HuH-7.5 (cell line): ENCODE results near the gene POU6F1.
A peak's percentile ranks its signal among the peaks of the same experiment; 100 is the strongest.
"Not testable (repeated sequence)": the region's sequence is repeated elsewhere in the genome, so short reads cannot be mapped to it uniquely, and the experiment has no call there.

Experiments
- DNase-seq: peaks from one replicate; pipeline ENCODE4 v3.0.0; 2011; ENCODE audit warnings: low spot score

POU6F1 gene, protein sequence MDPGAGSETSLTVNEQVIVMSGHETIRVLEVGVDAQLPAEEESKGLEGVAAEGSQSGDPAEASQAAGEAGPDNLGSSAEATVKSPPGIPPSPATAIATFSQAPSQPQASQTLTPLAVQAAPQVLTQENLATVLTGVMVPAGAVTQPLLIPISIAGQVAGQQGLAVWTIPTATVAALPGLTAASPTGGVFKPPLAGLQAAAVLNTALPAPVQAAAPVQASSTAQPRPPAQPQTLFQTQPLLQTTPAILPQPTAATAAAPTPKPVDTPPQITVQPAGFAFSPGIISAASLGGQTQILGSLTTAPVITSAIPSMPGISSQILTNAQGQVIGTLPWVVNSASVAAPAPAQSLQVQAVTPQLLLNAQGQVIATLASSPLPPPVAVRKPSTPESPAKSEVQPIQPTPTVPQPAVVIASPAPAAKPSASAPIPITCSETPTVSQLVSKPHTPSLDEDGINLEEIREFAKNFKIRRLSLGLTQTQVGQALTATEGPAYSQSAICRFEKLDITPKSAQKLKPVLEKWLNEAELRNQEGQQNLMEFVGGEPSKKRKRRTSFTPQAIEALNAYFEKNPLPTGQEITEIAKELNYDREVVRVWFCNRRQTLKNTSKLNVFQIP

DNA sequence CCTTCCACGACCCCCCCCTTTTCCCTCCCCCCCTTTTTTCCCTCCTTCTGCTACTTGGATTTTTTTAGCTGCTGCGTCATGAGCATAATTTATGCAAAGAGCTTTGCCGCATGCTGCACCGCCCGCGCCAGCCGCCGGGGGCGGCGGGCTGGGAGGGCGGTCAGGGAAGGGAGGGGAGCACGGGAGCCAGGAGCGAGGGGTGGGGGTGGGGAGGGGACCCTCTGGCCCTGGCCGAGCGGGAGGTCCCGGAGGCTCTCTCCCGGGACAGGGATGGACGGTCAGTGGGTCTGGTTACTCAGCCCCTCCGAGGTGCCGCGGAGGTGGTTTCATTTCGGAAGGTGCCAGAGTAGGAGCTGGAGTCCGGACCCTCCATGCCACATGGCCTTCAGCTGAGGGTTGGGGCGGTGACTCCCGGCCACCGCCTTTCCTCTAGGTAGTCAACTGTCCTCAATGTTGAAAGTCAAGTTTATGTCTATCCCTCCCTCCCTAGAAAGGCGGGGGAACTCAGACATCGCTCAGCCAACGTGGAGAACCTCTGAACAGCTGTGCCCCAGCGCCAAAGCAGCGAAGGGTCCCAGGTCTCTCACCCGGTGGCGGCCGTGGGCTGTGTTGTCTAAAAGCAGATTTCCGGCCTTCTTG is at the start of gene POU6F1:
TSS of gene POU6F1 (minus strand) at position 95 of the 639 bp plus-strand sequence. CDS start 11,226 bp downstream, outside the sequence.
- peak; percentile 92 for DNase-seq

GRCh38 chr12:51265024-51265423 is 47.2 kb upstream of the POU6F1 start:
- DNase-seq: no peak

- no peak for DNase-seq
Measured at GRCh38 chr12:51264297-51264696, 46.4 kb upstream of the POU6F1 start.

DNA sequence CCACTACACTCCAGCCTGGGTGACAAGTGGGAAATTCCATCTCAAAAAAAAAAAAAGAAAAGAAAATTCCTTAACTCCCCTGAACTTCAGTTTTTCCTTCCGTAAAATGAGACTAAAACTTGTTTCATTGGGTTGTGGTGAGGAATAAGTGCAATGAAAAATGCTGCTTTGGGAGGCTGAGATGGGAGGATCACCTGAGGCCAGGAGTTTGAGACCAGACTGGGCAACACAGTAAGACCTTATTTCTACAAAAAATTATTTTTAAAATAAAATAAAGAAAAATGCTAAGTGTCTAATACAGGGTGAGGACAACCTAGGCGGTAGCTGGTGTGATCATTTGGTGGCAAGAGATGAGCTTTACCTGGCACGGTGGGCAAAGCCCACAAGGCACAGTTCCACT is 45.5 kb upstream of the POU6F1 start:
- DNase-seq: no peak

GRCh38 chr12:51262758-51263177 is 44.9 kb upstream of the POU6F1 start:
- no peak for DNase-seq

GRCh38 chr12:51259600-51259999 is 41.7 kb upstream of the POU6F1 start:
- DNase-seq: not testable (repeated sequence)

DNA sequence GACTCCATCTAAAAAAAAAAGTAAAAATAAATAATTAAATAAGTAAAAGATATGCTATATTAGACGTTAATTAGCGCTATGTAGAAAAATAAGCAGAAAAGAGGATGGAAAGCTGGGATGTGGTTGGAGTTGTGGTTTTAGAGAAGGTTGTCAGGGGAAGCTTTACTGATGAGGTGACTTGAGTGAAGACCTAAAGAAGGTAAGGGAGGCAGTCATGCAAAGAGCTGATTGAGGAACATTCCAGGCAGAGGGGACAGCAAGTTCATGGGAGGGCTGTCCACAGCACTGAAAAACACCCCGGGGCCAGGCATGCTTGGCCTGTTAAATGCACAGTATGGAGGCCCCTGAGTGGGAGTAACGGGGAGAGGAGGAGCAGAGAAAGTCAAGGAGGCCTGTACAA is 36.7 kb upstream of the POU6F1 start:
- DNase-seq: no peak

- no peak for DNase-seq
Measured at GRCh38 chr12:51253276-51253675, 35.4 kb upstream of the POU6F1 start.

DNA sequence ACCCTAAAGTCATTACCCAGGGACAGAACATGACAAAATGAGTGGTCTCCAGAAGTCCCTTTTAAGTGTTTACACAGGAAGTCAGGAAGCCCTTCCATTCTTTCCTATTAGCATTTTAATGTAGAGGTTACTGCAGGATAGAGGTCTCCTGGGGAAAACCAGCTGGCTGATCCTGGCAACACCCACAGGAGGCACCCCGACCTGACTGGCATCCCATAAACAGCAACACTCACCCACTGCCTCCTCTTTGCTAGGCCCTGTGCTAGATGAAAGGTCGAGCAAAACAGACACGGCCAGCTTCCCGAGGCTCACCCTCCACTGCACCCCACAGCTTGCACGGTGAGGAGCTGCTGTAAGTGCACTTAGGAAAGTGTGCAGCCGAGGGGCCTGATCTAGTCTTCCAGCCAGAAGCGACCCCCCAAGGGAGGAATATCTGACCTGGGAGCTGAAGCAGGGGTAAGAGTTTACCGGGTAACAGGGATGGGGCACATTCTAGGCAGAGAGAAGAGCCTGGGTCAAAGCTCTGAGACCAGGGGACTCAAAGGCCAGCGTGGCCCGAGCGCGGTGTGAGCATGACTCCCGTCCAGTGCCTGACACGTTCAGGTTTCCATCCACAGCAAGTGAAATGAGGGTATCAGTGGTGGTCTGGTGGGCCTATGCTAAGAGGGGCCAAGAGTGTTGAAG is 29.8 kb upstream of the POU6F1 start:
- no peak for DNase-seq

DNA sequence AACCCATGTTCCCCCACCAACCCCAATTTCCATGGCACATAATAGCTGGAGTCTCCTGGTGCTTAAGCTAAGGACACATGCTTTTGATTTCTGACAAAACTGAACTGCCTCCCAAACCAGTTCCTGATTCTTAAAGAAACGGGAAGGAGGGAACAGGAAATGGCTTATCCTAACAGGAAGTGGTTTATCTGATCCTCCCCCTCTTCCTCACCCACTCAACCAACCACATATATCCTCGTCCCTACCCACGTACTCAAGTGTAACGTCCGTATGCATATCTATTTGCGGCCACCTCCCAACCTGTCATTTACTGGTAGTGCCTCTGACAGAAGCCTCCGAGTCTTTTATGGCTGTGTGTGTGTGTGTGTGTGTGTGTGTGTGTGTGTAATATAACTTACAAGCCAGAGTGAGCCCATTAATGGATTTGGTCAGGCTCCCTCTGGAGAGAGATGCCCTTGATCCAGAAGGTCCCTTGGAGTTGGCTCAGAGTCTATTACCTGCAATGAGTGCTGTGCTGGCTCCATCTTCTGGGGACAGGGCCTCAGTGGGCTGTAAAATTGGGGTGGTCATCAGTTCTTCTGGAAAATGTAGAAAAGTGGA is 28.5 kb upstream of the POU6F1 start:
- DNase-seq: no peak

GRCh38 chr12:51245476-51246253 is 27.8 kb upstream of the POU6F1 start:
- no peak for DNase-seq

DNA sequence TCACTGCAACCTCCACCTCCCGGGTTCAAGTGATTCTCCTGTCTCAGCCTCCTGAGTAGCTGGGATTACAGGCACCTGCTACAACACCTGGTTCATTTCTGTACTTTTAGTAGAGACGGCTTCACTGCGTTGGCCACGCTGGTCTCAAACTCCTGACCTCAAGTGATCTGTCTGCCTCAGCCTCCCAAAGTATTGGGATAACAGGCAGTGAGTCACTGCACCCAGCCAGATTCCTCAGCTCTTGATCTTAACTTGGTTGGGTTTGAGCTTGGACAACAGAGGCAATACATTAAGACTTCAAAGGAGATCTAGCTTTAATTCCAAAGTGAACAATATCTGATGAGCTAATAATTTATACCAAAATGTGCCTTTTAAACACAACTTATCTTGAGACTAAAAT is 26.4 kb upstream of the POU6F1 start:
- no peak for DNase-seq

DNA sequence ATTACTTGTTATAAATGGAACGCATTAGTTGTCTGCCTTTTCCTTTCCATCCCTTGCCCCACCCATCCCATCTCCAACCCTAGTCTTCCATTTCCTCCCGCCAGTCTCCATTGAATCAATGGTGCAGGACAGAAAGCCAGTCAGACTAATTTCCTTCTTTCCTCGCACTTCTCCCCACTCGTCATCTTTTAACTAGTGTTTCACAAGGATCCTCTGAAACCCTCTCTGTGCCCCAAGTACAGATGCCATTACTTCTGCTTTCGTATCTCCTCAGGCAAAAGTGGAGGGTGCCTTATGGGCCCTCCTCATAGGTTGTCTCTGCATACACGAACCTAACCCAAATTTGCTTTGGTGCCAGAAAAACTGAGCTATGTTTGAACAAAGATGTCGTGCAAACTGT is 25.0 kb upstream of the POU6F1 start:
- DNase-seq: no peak

- no peak for DNase-seq
Measured at GRCh38 chr12:51242120-51242519, 24.3 kb upstream of the POU6F1 start.

- no peak for DNase-seq
Measured at GRCh38 chr12:51240971-51241370, 23.1 kb upstream of the POU6F1 start.

- peak; percentile 92 for DNase-seq
Measured at GRCh38 chr12:51238510-51239334, 20.9 kb upstream of the POU6F1 start, which contains the start of gene DAZAP2. Gene DAZAP2, plus strand, starts transcription at chr12:51238826. Its CDS starts 82 bp downstream, at chr12:51238908.

DNA sequence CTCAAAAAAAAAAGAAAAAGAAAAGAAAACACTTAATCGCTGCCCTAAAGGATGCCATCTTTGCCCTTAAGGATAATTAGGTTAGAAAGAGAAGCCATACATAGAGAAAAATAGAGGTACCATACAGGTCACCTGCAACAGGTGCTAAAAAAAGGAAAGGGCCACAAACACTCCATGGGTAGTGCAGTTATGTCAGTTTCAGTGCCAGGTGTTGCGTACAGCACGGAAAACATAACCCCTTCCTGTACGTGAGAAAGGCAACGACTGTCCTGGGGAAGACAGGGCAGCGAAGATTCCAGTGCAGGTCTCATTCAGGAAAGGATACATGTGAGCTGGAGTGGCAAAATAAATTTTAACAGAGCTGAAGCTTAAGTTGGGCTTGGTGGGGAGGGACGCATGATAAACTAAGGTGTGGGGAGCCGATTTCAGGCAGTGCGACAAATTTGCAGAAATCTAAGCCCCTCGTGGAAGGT is 20.2 kb upstream of the POU6F1 start:
- DNase-seq: peak; percentile 39

DNA sequence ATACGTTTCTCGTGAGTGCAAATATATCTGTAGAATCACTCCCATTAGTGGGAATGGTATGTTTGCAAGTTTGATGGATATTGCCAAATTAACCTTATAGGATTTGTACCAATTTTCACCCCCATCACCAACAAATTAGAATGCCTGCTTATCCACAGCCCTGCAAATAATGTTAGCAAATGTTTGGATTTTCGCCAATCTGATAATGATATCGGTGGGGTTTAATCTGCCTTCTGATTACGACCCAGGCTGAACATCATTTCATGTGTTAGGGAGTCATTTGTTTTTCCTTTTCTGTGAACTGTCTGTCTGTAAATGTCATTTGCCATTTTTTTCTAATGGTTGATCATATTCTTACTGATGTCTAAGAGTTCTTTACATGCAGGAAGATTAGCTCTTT is 16.7 kb upstream of the POU6F1 start:
- DNase-seq: no peak

GRCh38 chr12:51232642-51233041 is 14.8 kb upstream of the POU6F1 start:
- no peak for DNase-seq
